Stimulated activated memory B cell treated with anti-CD40 and anti-IgM and Interleukin-4, amounts not matched to agents 10 μg/mL and 1 μg/mL and 100 μg/mL, for 72 hours (primary cell): Measurements from ENCODE around the gene SYT2.
"Not testable (repeated sequence)": the region's sequence is repeated elsewhere in the genome, so short reads cannot be mapped to it uniquely, and the experiment has no call there.

ENCODE experiments used
- ATAC-seq: fragments of 150-1000 bp; cut with Tn5 transposase; 2 replicates; pipeline ENCODE4 v1.10.0; 2021
- H3K27ac Mint-ChIP-seq: one replicate; pipeline ENCODE4 v1.8.0; 2022; ENCODE audit warnings: mild to moderate bottlenecking, mixed read lengths
- H3K27me3 Mint-ChIP-seq: one replicate; pipeline ENCODE4 v1.8.0; 2022; ENCODE audit warnings: mixed read lengths
- H3K36me3 Mint-ChIP-seq: one replicate; pipeline ENCODE4 v1.8.0; 2022; ENCODE audit warnings: mixed read lengths
- H3K4me1 Mint-ChIP-seq: one replicate; pipeline ENCODE4 v1.8.0; 2022; ENCODE audit warnings: mixed read lengths
- H3K4me3 Mint-ChIP-seq: one replicate; pipeline ENCODE4 v1.8.0; 2022; ENCODE audit warnings: mild to moderate bottlenecking, moderate library complexity, mixed read lengths
- H3K9me3 Mint-ChIP-seq: one replicate; pipeline ENCODE4 v1.8.0; 2022; ENCODE audit warnings: mixed read lengths

Gene SYT2

GRCh38 chr1:202629257-202629811 lies 80.9 kb downstream of the SYT2 start:
- H3K27ac Mint-ChIP-seq, result not testable (repeated sequence)
- H3K4me1 Mint-ChIP-seq, result peaks cover 53% of the 10 kb centered on the region
- peak overlapping the region; percentile 2 for H3K4me3 Mint-ChIP-seq

GRCh38 chr1:202628646-202629215 lies 81.5 kb downstream of the SYT2 start:
- peak; percentile 1 for ATAC-seq
- Mint-ChIP-seq H3K27me3 (peaks cover 39% of the 10 kb centered on the region), H3K27ac (no peak overlapping the region), H3K4me1 (peaks cover 53% of the 10 kb centered on the region), H3K4me3 (peak overlapping the region; percentile 2), H3K9me3 (no peaks in the 10 kb centered on the region), H3K36me3 (no peaks in the 10 kb centered on the region)

More at GRCh38 chr1:202629257-202629811, 80.9 kb downstream of the SYT2 start:
- H3K9me3 Mint-ChIP-seq, H3K36me3 Mint-ChIP-seq: not testable (repeated sequence)
- peak; percentile 84 for ATAC-seq
- peaks cover 42% of the 10 kb centered on the region for H3K27me3 Mint-ChIP-seq

GRCh38 chr1:202627841-202628565 lies 82.3 kb downstream of the SYT2 start:
- no peak for ATAC-seq
- no peak overlapping the region for H3K4me3 Mint-ChIP-seq
- no peaks in the 10 kb centered on the region for H3K9me3 Mint-ChIP-seq
- peaks cover 53% of the 10 kb centered on the region for H3K4me1 Mint-ChIP-seq
- no peak overlapping the region for H3K27ac Mint-ChIP-seq
- H3K36me3 Mint-ChIP-seq, result no peaks in the 10 kb centered on the region
- peaks cover 32% of the 10 kb centered on the region for H3K27me3 Mint-ChIP-seq

GRCh38 chr1:202627036-202627435 lies 83.2 kb downstream of the SYT2 start:
- peak; percentile 54 for ATAC-seq
- Mint-ChIP-seq H3K27me3 (peaks cover 22% of the 10 kb centered on the region), H3K4me1 (peaks cover 53% of the 10 kb centered on the region), H3K4me3 (peak overlapping the region; percentile 4)
- H3K27ac Mint-ChIP-seq, H3K36me3 Mint-ChIP-seq, H3K9me3 Mint-ChIP-seq: not testable (repeated sequence)

GRCh38 chr1:202625416-202626360 lies 84.6 kb downstream of the SYT2 start:
- H3K4me1 Mint-ChIP-seq, result peaks cover 43% of the 10 kb centered on the region
- no peak overlapping the region for H3K4me3 Mint-ChIP-seq
- H3K9me3 Mint-ChIP-seq, result no peaks in the 10 kb centered on the region
- H3K27me3 Mint-ChIP-seq, result peaks cover 10% of the 10 kb centered on the region
- H3K27ac Mint-ChIP-seq, result no peak overlapping the region
- no peaks in the 10 kb centered on the region for H3K36me3 Mint-ChIP-seq
- peak; percentile 69 for ATAC-seq

GRCh38 chr1:202624781-202625108 lies 85.5 kb downstream of the SYT2 start:
- no peaks in the 10 kb centered on the region for H3K9me3 Mint-ChIP-seq
- no peaks in the 10 kb centered on the region for H3K36me3 Mint-ChIP-seq
- no peak overlapping the region for H3K4me3 Mint-ChIP-seq
- peaks cover under 1% of the 10 kb centered on the region for H3K27me3 Mint-ChIP-seq
- peaks cover 34% of the 10 kb centered on the region for H3K4me1 Mint-ChIP-seq
- H3K27ac Mint-ChIP-seq, result no peak overlapping the region
- ATAC-seq, result no peak

- no peaks in the 10 kb centered on the region for H3K36me3 Mint-ChIP-seq
- ATAC-seq, result no peak
- no peak overlapping the region for H3K4me3 Mint-ChIP-seq
- H3K27ac Mint-ChIP-seq, result no peak overlapping the region
- no peaks in the 10 kb centered on the region for H3K9me3 Mint-ChIP-seq
- peaks cover 3% of the 10 kb centered on the region for H3K27me3 Mint-ChIP-seq
- H3K4me1 Mint-ChIP-seq, result peaks cover 31% of the 10 kb centered on the region
These were observed 86.0 kb downstream of the SYT2 start for GRCh38 chr1:202624088-202624780.

GRCh38 chr1:202623476-202623875 lies 86.8 kb downstream of the SYT2 start:
- not testable (repeated sequence) for H3K4me3 Mint-ChIP-seq, H3K36me3 Mint-ChIP-seq, H3K27ac Mint-ChIP-seq, H3K9me3 Mint-ChIP-seq, ATAC-seq
- H3K4me1 Mint-ChIP-seq, result peaks cover 31% of the 10 kb centered on the region
- peaks cover 10% of the 10 kb centered on the region for H3K27me3 Mint-ChIP-seq

- Mint-ChIP-seq H3K4me3 (no peak overlapping the region), H3K36me3 (no peaks in the 10 kb centered on the region), H3K9me3 (no peaks in the 10 kb centered on the region), H3K4me1 (peaks cover 33% of the 10 kb centered on the region), H3K27ac (no peak overlapping the region), H3K27me3 (peaks cover 10% of the 10 kb centered on the region)
- no peak for ATAC-seq
These were observed 87.2 kb downstream of the SYT2 start for GRCh38 chr1:202623075-202623474.

GRCh38 chr1:202622388-202622787 lies 87.9 kb downstream of the SYT2 start:
- Mint-ChIP-seq H3K27me3 (peaks cover 10% of the 10 kb centered on the region), H3K36me3 (no peaks in the 10 kb centered on the region), H3K4me3 (no peak overlapping the region), H3K9me3 (no peaks in the 10 kb centered on the region), H3K27ac (no peak overlapping the region), H3K4me1 (peaks cover 34% of the 10 kb centered on the region)
- ATAC-seq, result no peak

- H3K4me3 Mint-ChIP-seq, result no peak overlapping the region
- peaks cover 10% of the 10 kb centered on the region for H3K27me3 Mint-ChIP-seq
- no peak overlapping the region for H3K27ac Mint-ChIP-seq
- ATAC-seq, result no peak
- peaks cover 35% of the 10 kb centered on the region for H3K4me1 Mint-ChIP-seq
- H3K9me3 Mint-ChIP-seq, result no peaks in the 10 kb centered on the region
- no peaks in the 10 kb centered on the region for H3K36me3 Mint-ChIP-seq
These were observed 88.8 kb downstream of the SYT2 start for GRCh38 chr1:202621446-202621845.

GRCh38 chr1:202620036-202620435 lies 90.2 kb downstream of the SYT2 start:
- Mint-ChIP-seq H3K27me3 (peaks cover 10% of the 10 kb centered on the region), H3K4me1 (peaks cover 44% of the 10 kb centered on the region)
- H3K27ac Mint-ChIP-seq, ATAC-seq, H3K4me3 Mint-ChIP-seq, H3K9me3 Mint-ChIP-seq, H3K36me3 Mint-ChIP-seq: not testable (repeated sequence)

GRCh38 chr1:202619505-202619904 lies 90.7 kb downstream of the SYT2 start:
- ATAC-seq, result no peak
- Mint-ChIP-seq H3K9me3 (no peaks in the 10 kb centered on the region), H3K4me1 (peaks cover 49% of the 10 kb centered on the region), H3K4me3 (no peak overlapping the region), H3K27me3 (peaks cover 10% of the 10 kb centered on the region), H3K36me3 (no peaks in the 10 kb centered on the region), H3K27ac (no peak overlapping the region)

GRCh38 chr1:202619012-202619411 lies 91.2 kb downstream of the SYT2 start:
- H3K27ac Mint-ChIP-seq, H3K4me3 Mint-ChIP-seq, H3K9me3 Mint-ChIP-seq, ATAC-seq, H3K36me3 Mint-ChIP-seq: not testable (repeated sequence)
- peaks cover 10% of the 10 kb centered on the region for H3K27me3 Mint-ChIP-seq
- peaks cover 54% of the 10 kb centered on the region for H3K4me1 Mint-ChIP-seq
